HepG2 (cell line): ENCODE measurements around the gene SCAF4. TPM values are rescaled to one million over a fixed set of nuclear protein-coding genes. Genes with fewer than 3 reads are reported as not detected.

Experiments
- ADNP ChIP-seq: sonication (generic); formaldehyde crosslinking; IDR thresholded peaks from 2 replicates; pipeline ENCODE4 v1.4.0; 2020; ENCODE audit warnings: missing genetic modification reagents
- ETV6 ChIP-seq: sonication (generic); formaldehyde crosslinking; conservative IDR thresholded peaks from 2 replicates; pipeline ENCODE4 v1.4.0; 2020; ENCODE audit warnings: missing genetic modification reagents
- KAT2B ChIP-seq: fragments of 150-350 bp; IDR thresholded peaks from 2 replicates; pipeline ENCODE4 v1.6.1; 2014; ENCODE audit warnings: low read depth, low read length, borderline replicate concordance
- LBX2 ChIP-seq: sonication (generic); formaldehyde crosslinking; IDR thresholded peaks from 2 replicates; pipeline ENCODE4 v1.5.0; 2020; ENCODE audit warnings: missing genetic modification reagents, mild to moderate bottlenecking, borderline replicate concordance
- NR2C2 ChIP-seq: sonication (generic); formaldehyde crosslinking; IDR thresholded peaks from 2 replicates; pipeline ENCODE4 v1.4.0; 2020; ENCODE audit warnings: missing genetic modification reagents, mild to moderate bottlenecking, moderate library complexity, borderline replicate concordance
- NR2F2 ChIP-seq: IDR thresholded peaks from 2 replicates; pipeline ENCODE4 v1.6.1; 2012; ENCODE audit warnings: low read depth, inconsistent platforms, borderline replicate concordance
- RARA ChIP-seq: IDR thresholded peaks from 2 replicates; pipeline ENCODE4 v1.6.1; 2016; ENCODE audit warnings: missing genetic modification reagents, missing compliant biosample characterization
- SIN3B ChIP-seq: fragments of 150-350 bp; IDR thresholded peaks from 2 replicates; pipeline ENCODE4 v1.6.1; 2014; ENCODE audit warnings: low read length
- SNAI1 ChIP-seq: sonication (generic); formaldehyde crosslinking; IDR thresholded peaks from 2 replicates; pipeline ENCODE4 v1.5.0; 2020; ENCODE audit warnings: mild to moderate bottlenecking, missing genetic modification reagents, borderline replicate concordance
- SOX13 ChIP-seq, 3 experiments: fragments of 450-650 bp in 1 of 3; sonication (generic) in 1 of 3; formaldehyde crosslinking in 1 of 3; IDR thresholded peaks in 2 of 3; conservative IDR thresholded peaks in 1 of 3; 2 replicates each; pipeline versions ENCODE4 v1.5.0 to v1.6.1; 2016 to 2020; ENCODE audit warnings: antibody characterized with exemption in 1 of 3, mild to moderate bottlenecking in 1 of 3, missing compliant biosample characterization in 1 of 3, missing genetic modification reagents in 1 of 3, moderate library complexity in 1 of 3
- SOX6 ChIP-seq, 2 experiments: fragments of 450-650 bp in 1 of 2; sonication (generic) in 1 of 2; formaldehyde crosslinking in 1 of 2; IDR thresholded peaks; 2 replicates each; pipeline versions ENCODE4 v1.4.0 to v1.6.1; 2017 to 2020; ENCODE audit warnings: antibody characterized with exemption in 1 of 2, mild to moderate bottlenecking in 1 of 2, missing genetic modification reagents in 1 of 2
- TFDP1 ChIP-seq: IDR thresholded peaks from 2 replicates; pipeline ENCODE4 v1.6.1; 2016; ENCODE audit warnings: missing compliant biosample characterization, missing genetic modification reagents, borderline replicate concordance
- ZFP41 ChIP-seq: sonication (generic); formaldehyde crosslinking; IDR thresholded peaks from 2 replicates; pipeline ENCODE4 v1.4.0; 2020; ENCODE audit warnings: mild to moderate bottlenecking, missing genetic modification reagents, borderline replicate concordance
- ZKSCAN8 ChIP-seq: IDR thresholded peaks from 2 replicates; pipeline ENCODE4 v1.6.1; 2016; ENCODE audit warnings: borderline replicate concordance, missing genetic modification reagents, missing compliant biosample characterization
- ZNF121 ChIP-seq: sonication (generic); formaldehyde crosslinking; IDR thresholded peaks from 2 replicates; pipeline ENCODE4 v1.5.0; 2020; ENCODE audit warnings: mild to moderate bottlenecking, missing genetic modification reagents
- ZNF264 ChIP-seq: sonication (generic); formaldehyde crosslinking; IDR thresholded peaks from 2 replicates; pipeline ENCODE4 v1.4.0; 2020; ENCODE audit warnings: missing genetic modification reagents
- ZNF274 ChIP-seq: sonication (generic); formaldehyde crosslinking; IDR thresholded peaks from 2 replicates; pipeline ENCODE4 v1.5.1; 2020; ENCODE audit warnings: mild to moderate bottlenecking, missing genetic modification reagents
- ZNF331 ChIP-seq: sonication (generic); formaldehyde crosslinking; IDR thresholded peaks from 2 replicates; pipeline ENCODE4 v1.4.0; 2020; ENCODE audit warnings: missing genetic modification reagents
- ZNF383 ChIP-seq: sonication (generic); formaldehyde crosslinking; IDR thresholded peaks from 2 replicates; pipeline ENCODE4 v1.4.0; 2020; ENCODE audit warnings: missing genetic modification reagents, mild to moderate bottlenecking, borderline replicate concordance
- ZNF451 ChIP-seq: sonication (generic); formaldehyde crosslinking; IDR thresholded peaks from 2 replicates; pipeline ENCODE4 v1.5.0; 2020; ENCODE audit warnings: mild to moderate bottlenecking, missing genetic modification reagents
- ZNF496 ChIP-seq: sonication (generic); formaldehyde crosslinking; IDR thresholded peaks from 2 replicates; pipeline ENCODE4 v1.8.1; 2023; ENCODE audit warnings: mild to moderate bottlenecking, moderate library complexity, missing genetic modification reagents; ENCODE audit not compliant: insufficient replicate concordance
- ZNF510 ChIP-seq: sonication (generic); formaldehyde crosslinking; IDR thresholded peaks from 2 replicates; pipeline ENCODE4 v1.4.0; 2020; ENCODE audit warnings: low read depth, mild to moderate bottlenecking, missing genetic modification reagents
- ZNF549 ChIP-seq: sonication (generic); formaldehyde crosslinking; IDR thresholded peaks from 2 replicates; pipeline ENCODE4 v1.5.0; 2020; ENCODE audit warnings: missing genetic modification reagents
- ZNF598 ChIP-seq: sonication (generic); formaldehyde crosslinking; IDR thresholded peaks from 2 replicates; pipeline ENCODE4 v1.5.1; 2020; ENCODE audit warnings: mild to moderate bottlenecking, missing genetic modification reagents, borderline replicate concordance
- ZNF660 ChIP-seq: sonication (generic); formaldehyde crosslinking; IDR thresholded peaks from 2 replicates; pipeline ENCODE4 v1.5.1; 2020; ENCODE audit warnings: mild to moderate bottlenecking, low read depth, missing genetic modification reagents, borderline replicate concordance
- ZNF709 ChIP-seq: sonication (generic); formaldehyde crosslinking; IDR thresholded peaks from 2 replicates; pipeline ENCODE4 v1.5.0; 2020; ENCODE audit warnings: mild to moderate bottlenecking, missing genetic modification reagents
- polyA plus RNA-seq, 8 experiments: library from polyadenylated mRNA; depleted of rRNA in 3 of 8; stranded (reverse) in 7 of 8; unstranded in 1 of 8; fragments of >200 nt; fragmentation: Illumina TruSeq in 4 of 8; extraction: Trizol in 4 of 8; gene quantifications; 2 replicates each; pipeline versions ENCODE4 v1.2.1 to v1.2.3, GENCODE V29; 2011 to 2016; ENCODE audit warnings: low read depth in 4 of 8, missing spikeins in 1 of 8, mixed read lengths in 1 of 8; ENCODE audit not compliant: insufficient read depth in 1 of 8
- total RNA-seq, 5 experiments: library from RNA; depleted of rRNA; stranded (reverse); fragments of >200 nt; fragmentation: Illumina TruSeq; extraction: Trizol; gene quantifications; 2 replicates each; pipeline ENCODE4 v1.2.3, GENCODE V29; 2016; ENCODE audit warnings: low read depth in 1 of 5
- TF ChIP-seq, protein P1 (sequence below): sonication (generic); formaldehyde crosslinking; conservative IDR thresholded peaks from 2 replicates; pipeline ENCODE4 v1.4.0; 2020; ENCODE audit warnings: missing genetic modification reagents
- TF ChIP-seq, protein P2 (sequence below): sonication (generic); formaldehyde crosslinking; IDR thresholded peaks from 2 replicates; pipeline ENCODE4 v1.4.0; 2020; ENCODE audit warnings: missing genetic modification reagents

Gene SCAF4
- total and polyA plus RNA-seq, 2 of the 13 experiments (the other 11 are each of a cell fraction or from before 2014, with no cell fraction given) = 9.1 to 11.5 TPM

DNA sequence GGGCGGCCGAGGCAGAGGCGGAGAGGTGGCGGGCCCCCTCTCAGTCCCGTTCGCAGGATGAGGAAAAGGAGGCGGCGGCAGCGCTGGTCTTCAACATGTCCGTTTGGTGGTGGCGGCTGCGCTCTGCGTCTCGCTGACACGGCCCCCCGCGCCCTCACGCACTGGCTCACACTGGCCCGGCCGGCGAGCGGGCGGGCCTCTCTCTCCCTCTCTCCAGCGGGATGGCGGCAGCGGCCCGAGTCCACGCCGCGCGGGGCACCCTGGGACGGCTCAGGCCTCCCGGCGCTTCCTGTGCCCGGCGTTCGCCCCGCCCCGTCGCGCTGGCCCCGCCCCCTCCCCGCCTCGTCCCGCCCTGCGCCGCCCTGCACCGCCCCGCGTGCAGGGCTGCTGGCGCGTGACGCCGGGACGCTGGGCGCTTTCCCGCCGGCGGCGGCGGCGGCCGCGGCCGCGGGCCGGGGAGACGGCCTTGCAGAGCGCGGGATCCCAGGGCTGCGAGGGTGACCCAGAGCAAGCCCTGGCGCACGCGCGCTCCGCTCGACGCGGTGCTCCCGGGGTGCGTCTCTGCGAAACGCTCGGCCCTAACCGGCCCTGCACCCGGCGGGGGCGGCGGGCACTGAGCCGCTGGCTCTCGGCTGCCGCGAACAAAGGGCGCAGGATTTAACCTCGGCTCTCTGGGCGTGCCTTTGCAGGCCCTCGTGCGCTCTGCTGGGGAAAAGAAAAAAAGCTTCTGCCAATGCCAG, at the start of gene SCAF4 (continued):
- TF ChIP-seq, protein P1, sequence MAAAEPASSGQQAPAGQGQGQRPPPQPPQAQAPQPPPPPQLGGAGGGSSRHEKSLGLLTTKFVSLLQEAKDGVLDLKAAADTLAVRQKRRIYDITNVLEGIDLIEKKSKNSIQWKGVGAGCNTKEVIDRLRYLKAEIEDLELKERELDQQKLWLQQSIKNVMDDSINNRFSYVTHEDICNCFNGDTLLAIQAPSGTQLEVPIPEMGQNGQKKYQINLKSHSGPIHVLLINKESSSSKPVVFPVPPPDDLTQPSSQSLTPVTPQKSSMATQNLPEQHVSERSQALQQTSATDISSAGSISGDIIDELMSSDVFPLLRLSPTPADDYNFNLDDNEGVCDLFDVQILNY (CRISPR knock-in tag) = 0 out of 2 replicates have a peak, but pooled peaks have one; percentile 26
- TF ChIP-seq, protein P2, sequence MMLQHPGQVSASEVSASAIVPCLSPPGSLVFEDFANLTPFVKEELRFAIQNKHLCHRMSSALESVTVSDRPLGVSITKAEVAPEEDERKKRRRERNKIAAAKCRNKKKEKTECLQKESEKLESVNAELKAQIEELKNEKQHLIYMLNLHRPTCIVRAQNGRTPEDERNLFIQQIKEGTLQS (CRISPR knock-in tag) = no peak
- TF ChIP-seq SOX13 (IDR thresholded peaks at IDR 0.05) (no peak), SOX13 (CRISPR knock-in tag; conservative IDR thresholded peaks at IDR 0.05 in 1 of 2, IDR thresholded peaks at IDR 0.05 in 1 of 2) (peak in 1 of 2 experiments; percentile 5; a peak in 1 of 4 replicates), ZNF264 (CRISPR knock-in tag) (no peak), ZNF451 (CRISPR knock-in tag) (no peak), ZNF274 (CRISPR knock-in tag) (peak; percentile 7; the same call in 1 of the 2 replicates), ZNF383 (CRISPR knock-in tag) (no peak), ZNF598 (CRISPR knock-in tag) (no peak), ZKSCAN8 (CRISPR knock-in tag) (no peak), SNAI1 (no peak), ZNF709 (CRISPR knock-in tag) (0 out of 2 replicates have a peak, but pooled peaks have one; percentile 29), ZNF121 (CRISPR knock-in tag) (no peak), NR2C2 (CRISPR knock-in tag) (peak; percentile 22; the same call in 1 of the 2 replicates), ZNF510 (no peak), ETV6 (CRISPR knock-in tag) (no peak; the same call in 1 of the 2 replicates), LBX2 (no peak), KAT2B (no peak), ZNF496 (CRISPR knock-in tag) (no peak), SOX6 (IDR thresholded peaks at IDR 0.05) (no peak), SOX6 (CRISPR knock-in tag; IDR thresholded peaks at IDR 0.05) (no peak), ADNP (CRISPR knock-in tag) (no peak), SIN3B (no peak), ZNF549 (no peak), RARA (CRISPR knock-in tag) (no peak), ZNF331 (CRISPR knock-in tag) (0 out of 2 replicates have a peak, but pooled peaks have one; percentile 34), ZNF660 (no peak), ZFP41 (no peak), NR2F2 (no peak), TFDP1 (CRISPR knock-in tag) (peak; percentile 84)
